GM19240 (cell line): ENCODE data around the gene BRD1.
"Not testable (repeated sequence)": the region's sequence is repeated elsewhere in the genome, so short reads cannot be mapped to it uniquely, and the experiment has no call there.

Experiments used
- DNase-seq: peaks from one replicate; pipeline ENCODE4 v3.0.0; 2011; ENCODE audit warnings: low spot score; ENCODE audit not compliant: insufficient read length

BRD1 gene

DNA sequence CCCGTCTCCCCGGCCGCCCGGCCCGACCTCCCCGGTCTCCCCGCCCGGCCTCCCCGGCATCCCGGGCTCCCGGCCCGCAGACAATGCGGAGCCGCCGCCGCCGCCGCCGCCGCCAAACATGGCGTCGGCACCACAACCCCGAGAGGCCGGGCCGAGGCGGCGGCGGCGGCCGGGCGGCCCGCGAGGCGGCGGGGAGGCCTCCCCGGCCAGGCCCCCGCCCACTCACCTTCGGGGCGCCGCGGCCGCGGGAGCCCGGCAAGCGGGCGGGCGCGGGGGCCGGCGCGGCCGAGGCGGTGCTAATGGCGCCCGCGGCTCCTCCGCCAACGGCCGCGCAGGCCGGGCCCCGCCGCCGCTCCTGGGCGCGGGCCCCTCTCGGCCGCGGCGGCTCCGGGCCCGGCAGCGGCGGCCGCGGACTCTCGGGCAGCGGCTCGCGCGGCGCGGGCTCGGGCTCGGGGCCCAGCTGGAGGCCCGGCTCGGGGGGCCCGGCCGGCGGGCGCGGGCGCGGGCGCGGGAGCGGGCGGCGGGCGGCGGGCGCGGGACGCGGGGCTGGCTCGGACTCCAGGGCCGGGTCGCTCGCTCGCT, 311 bp downstream of the BRD1 start:
- no peak for DNase-seq

DNA sequence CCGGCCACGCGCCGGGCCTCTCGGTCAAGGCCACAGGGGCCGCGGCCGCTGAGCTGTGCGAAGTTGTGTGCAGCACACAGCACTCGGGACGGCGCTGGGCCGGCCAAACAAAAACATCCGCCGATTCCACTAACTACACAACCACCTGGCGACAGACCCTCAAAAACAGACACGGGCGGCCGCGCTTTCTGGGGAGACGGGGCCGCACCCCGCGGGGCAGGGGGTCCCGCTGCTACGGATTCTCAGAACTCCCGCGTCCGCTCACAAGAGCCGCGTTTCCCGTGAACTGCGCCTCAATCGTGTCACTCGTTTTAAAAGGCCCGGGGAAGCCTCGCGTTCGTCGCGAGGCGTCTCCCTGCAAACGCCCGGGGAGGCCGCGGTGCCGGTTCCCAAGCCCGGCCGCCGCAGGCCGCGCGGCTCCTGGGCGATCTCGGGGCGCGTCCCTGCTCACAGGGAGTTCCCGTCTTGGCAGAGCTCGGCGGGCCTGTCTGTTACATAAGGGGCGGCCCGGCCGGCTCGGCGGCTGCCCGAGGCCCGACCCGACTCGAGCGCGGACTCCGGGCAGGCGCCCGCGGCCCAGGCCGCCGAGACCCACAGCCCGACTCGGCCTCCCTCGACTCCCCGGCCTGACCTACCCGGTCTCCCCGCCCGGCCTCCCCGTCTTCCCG, 936 bp downstream of the BRD1 start:
- no peak for DNase-seq

DNA sequence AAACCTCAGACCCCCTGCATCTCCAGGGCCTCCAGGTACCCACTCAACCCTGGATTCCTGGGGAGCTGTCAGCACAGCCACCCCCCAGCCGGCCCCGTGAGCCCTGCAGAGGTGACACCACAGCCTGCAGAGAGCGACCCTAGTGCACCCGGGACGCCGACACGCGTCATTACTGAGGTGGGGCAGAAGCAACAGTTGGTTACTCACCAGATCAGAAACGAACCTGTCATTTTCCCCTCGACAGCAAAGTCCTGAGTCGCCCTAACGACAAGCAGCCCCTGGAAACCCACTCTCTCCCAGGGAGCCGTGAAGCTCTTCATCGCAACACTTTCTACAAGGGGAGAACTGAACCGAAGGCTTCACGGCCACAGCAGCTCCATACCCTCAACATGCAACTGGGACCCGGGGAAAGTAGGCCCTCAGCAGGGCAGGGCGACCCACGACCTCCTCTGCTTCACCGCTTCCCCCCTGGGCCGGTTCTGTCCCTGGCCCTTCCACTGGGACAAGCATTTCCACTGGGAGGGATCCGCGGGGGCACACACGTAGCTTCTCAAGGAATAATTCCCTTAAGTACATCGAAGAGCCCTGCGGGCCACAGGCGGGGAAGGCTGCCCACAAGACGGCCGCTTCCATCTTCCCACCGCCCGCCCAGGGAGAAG, 1.6 kb downstream of the BRD1 start:
- no peak for DNase-seq

DNA sequence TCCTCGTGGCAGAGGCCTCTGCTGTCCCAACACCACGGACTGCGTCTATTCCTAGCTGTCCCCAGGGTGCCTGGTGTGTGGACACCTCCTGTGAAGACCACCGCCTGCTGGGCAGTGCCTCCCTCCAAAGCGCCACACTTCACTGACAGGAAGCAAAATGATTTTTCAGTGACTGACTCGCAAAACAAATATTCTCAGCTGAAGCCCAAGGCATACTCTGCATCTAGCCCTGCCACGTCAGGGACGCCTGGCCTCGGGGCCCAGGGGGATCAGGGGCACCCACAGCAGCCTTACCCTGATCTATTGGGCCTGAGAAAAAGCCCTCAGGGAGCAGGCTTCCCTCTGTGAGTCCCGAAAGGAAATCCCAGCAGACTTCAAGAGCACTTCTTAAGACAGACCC, 2.2 kb downstream of the BRD1 start:
- no peak for DNase-seq

DNA sequence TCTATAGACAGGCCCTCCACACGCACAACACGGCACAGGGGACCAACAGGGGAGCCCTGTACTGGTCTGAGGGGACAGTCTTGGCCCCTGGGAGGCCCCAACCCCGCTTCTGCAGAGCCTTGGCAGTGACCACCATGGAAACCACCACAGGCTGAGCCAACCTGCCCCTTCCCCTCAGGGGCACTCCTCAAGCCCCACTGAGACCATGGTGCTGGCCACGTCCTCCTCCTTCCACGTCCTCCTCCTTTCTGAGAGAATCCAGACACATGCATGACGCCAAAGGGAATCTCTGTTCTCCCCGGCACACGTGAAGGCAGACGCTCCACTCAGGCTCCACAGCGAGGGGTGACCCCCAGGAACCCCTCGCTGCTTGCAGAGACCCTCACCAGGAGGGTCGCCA, 2.7 kb downstream of the BRD1 start:
- no peak for DNase-seq

DNA sequence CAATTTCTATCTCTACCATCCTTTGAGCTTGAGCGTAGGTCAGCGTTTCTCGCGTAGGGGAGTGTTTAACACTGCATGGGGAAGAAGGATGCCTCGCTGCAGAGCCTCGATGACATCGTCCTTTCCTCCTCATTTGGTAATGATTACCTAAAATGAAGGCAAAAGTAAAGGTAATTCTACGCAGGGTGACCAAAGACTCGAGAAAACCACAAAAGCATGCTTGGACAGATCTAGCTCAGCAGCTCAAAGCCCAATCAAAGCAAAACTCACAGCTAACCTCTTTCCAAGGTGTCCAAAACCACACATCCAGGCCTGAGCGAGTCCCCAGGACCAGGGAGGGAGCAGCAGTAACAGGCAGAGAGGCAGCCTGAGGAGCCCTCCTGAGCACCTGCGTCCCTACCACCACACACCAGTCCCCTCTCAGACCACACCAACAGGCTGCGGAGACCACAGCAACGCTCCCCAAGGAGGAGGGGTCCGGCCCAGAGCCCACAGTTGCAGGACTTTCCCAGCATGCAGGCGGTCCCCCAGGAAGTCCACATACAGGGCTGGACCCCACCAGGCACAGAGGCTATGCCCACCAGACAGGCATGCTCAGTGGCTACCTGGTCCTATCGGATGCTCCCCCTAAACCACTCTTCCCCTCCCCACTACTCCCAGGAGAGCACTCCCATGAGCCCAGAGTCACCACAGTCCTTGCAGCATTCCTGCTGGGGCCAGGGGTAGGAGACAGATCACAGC, 3.3 kb downstream of the BRD1 start:
- no peak for DNase-seq

DNA sequence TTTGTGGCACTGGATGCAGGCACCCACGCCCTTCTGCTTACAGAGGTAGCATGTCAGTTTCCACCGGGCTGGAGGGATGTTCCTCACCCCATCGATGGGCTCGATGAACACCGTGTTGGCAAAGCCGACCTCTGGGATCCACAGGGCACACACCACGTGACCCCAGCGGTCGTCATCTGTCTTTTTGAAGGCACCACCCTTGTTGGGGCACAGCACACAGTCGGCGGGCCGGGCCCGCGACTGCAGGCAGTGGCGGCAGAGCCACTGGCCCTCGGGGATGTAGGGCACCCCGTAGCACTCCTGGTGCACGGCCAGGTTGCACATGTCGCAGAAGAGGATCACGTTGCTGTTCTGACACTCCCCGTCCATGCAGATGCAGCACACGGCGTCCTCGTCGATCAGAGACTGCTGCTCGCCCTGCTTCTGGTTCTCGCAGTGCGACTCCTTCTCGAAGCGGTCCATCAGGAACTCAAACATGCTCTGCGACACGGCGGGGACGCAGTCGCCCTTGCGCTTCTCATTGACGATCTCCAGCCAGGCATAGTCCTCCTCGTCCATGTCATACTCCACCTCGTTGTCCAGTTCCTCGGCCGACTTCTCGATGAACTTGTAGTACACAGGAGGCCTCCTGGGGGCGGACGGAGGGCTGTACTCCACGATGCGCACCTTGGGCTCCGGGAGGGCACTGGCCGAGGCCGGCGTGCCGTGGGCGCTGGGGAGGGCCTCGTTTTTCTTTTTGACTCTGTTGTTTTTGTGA, 4.2 kb downstream of the BRD1 start:
- DNase-seq = no peak

DNA sequence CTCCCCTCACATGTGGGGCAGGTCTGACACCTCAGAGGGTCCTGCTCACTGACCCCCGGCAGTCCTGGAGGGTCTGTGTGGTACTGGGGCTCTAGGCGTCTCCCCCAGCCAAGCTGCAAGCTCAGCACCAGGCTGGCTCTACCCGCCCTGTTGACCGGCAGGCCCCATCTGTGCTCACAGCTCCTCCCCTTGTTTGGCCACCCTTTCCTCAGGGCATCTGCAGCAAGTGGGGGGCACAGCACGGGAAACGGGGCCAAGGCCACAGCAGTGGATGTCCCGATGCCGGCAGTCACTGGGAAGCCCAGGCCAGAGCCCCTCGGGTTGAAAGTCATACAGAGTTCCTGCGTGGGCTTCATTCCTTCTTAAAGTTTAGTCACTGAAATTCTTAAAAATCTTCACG, 5.9 kb downstream of the BRD1 start:
- DNase-seq = not testable (repeated sequence)

DNA sequence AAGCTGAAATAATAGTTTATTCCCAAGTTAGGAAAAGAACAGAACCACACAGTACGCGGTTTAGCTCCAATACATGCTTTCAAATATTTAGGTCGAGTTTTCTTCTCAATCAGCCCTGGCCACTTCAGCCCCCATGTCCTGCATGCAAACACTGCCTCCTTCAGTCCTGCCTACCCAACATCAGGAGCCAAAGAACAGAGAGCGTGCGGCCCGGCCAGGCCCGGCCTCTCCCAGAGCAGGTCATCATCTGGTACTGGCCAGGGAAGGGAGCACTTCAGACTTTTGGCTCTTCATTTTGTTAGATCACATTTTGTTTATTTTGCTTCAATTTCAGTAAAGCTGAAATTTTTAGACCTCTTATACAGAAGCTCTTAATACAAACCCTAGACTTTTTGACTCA, 6.7 kb downstream of the BRD1 start:
- no peak for DNase-seq

DNA sequence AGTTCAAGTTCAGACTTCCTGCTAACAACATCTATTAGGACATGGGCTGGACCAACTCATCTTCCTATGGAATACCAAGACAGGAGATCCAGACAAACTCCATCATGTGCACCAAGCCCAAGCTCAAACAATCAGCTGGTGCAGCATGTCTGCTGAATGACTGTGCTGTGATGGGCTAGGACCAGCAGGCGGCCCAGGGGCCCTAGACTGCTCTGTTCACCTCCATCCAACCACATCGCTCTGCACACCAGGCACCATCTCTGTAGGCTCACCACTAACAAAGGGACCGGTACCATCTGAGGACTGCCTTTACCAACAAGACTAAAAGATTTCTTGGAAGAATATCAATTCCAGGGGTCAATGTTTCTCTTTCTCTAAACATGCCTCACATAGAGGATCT, 10.3 kb downstream of the BRD1 start:
- no peak for DNase-seq

DNA sequence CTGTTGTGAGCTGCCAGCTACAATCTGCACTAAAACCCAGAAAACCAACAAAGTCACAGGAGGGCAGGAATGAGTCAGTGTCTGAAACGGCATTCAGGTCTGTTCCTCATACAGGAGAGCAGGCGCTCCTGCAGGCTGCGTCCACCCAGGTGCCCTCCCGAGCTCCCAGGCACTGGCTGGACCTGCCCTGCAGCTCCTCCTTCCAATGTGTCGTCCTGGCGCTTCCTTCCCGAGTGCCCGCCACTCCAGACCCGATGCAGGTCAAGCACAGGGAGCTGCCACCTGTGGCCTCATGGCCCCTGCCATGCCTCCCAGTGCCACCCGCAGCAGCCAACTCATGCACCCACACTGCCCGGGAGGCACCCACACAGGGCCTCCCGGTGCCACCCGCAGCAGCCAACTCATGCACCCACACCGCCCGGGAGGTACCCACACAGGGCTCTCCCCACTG, 12.0 kb downstream of the BRD1 start:
- DNase-seq = no peak

DNA sequence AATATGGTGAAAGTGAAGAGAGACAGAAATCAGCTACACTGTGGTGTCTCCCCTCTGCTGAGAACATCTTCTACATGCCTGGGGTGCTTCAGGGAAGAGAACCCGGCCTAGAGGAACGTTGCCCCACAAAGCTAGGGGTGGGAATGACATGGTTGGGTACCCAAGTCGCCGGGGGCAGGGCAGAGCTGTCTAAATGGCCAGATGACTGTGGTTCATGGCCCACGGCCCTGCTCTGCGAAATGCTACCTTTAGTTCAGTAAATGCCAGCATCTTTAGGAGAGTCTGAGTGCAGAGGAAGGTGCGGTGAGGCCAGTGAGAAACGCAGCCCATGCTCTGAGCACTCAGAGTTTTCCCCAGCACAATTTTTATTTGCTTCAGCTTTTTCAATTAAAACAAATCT, 12.8 kb downstream of the BRD1 start:
- no peak for DNase-seq

DNA sequence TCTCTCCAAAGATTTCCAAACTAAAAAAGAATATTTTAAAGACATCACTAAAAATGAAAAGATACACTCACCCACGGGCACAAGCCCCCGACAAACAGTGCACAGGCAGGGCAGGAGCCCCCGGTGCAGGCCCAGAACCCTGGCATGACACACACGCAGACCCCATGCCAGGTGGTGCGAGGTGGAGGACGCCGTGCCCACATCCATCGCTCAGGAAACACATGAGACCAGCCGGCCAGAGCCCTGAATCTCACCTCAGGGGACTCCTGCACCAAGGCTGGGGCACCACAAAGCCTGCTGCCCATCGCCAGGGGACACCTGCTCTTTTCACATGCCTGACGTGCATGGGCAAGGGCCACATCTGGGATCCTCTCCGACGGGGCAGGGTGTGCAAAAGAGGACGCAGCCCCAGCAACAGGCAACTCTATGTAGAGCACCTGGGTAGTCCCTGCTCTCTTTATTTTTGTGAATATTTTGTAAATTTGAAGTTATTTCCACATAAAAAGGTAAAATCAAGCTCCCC, 13.4 kb downstream of the BRD1 start:
- no peak for DNase-seq

DNA sequence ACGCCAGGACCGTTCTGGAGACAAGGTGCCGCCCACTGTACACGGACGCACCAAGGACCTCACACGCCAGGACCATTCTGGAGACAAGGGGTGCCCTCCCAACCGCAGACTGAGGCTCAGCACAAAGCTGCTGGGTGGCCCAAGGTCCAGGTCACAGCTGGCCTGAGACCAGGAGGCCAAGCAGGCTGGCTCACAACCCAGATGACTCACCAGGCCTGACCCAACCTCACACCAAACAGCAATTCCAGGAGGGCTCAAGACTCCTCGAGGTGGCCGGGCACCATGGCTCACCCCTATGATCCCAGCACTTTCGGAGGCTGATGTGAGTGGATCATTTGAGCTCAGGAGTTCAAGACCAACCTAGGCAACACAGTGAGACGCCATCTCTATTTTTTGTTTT, 14.8 kb downstream of the BRD1 start:
- no peak for DNase-seq

DNA sequence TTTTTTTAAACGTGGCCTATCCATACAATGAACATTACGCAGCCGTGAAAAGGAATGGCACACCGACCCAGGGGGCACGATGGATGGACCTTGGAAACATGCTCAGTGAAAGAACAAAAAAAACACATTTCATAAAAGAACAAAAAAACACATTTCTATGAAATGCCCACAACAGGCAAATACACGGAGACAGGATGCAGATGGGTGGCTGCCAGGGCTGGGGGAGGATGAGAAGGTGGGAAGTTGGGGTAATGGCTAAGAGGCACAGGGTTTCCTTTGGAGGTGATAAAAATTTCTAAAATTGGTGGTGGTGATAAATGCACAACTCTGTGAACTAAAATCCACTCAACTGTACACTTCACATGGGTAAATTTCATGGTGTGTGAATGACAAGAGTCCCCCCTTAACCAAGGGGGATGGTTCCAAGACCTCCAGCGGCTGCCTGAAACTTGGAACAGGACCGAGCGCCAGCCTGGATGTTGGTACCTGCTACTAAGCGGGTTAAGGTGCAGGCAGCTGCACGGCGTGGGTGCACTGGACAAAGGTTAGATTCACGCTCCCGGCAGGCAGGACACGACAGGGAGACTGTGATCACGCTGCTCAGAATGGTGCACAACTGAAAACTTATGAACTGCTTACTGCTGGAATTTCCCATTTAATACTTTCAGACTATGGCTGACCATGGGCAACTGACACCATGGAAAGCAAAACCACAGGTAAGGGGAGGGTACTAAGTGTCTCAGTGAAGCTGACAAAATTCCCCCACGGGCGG, 16.5 kb downstream of the BRD1 start:
- no peak for DNase-seq

DNA sequence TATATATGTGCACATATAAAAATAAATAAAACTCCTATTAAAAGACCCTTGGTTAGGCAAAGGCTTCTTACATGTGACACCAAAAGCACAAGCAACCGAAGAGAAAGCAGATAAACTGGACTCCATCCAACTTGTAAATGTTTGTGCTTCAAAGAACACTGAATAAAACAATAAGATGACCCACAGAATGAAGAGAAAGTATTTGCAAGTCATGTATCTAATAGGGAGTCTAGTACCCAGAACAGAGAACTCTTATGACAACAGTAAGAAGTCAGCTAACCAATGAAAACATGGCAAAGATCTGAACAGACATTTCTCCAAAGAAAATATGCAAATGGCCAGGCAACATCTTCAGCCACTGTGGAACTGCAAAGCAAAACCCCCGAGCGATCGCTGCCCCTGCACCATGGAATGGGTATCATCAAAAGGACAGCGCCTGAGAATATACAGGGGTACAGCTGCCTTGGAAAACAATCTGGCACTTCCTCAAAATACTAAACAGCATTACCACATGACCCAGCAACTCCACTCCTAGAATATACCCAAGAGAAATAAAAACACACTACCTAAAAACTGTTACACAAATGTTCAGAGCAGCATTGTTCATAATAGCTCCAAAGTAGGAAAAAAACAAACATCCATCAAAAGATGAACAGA, 17.2 kb downstream of the BRD1 start:
- no peak for DNase-seq

DNA sequence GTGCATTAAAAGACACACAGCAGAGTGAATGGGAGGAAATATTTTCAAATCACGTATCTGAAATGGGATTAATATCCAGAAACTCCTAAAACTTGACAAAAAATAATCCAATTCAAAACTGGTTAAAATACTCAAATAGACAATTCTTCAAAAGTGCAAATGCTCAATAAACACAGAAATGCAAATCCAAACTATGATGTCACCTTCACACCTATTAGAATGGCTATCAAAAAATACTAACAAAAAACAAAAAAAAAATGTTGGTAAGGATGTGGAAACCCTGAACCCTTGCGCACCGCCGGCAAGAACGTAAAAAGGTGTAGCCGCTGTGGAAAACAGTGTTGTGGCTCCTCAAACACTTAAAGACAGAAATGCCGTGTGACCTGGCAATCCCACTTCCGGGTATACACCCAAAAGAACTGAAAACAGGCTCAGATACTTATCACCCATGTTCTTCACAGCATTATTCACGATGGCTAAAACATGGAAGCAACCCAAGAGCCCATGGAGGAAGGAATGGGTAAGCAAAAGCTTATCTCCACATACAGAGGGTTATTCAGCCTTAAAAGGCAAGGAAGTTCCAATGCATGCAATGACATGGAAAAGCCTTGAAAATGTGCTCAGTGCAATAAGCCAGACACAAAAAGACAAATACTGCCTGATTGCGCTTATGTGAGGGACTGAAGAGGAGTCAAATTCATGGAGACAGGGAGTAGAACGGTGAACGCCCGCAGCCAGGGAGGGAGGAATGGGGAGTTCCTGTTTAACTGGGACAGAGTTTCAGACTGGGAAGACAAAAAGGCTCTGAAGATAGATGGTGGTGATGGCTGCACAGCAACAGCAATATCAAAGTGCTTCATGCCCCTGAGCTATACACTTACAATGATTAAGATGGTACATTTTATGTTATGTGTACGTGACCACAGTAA, 19.6 kb downstream of the BRD1 start:
- no peak for DNase-seq

DNA sequence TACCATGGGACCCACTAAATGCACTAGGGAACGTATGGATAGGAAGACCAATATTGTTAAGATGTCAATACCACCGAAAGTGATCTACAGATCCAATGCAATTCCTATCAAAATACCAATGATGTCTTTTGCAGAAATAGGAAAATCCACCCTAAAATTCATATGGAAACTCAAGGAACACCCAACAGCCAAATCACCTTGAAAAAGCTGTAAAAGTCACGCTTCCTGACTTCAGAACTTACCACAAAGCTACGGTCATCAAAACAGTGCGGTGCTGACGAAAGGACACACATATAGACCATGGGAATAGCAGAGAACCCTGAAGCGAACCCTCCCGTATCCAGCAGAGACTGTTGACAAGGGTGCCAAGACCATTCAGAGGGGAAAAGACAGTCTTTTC, 20.5 kb downstream of the BRD1 start:
- no peak for DNase-seq
